Activated naive CD8-positive, alpha-beta T cell (primary cell): ENCODE results near the gene ASPG.
"Not testable (repeated sequence)": the region's sequence is repeated elsewhere in the genome, so short reads cannot be mapped to it uniquely, and the experiment has no call there.

Experiments used
- H3K27ac Mint-ChIP-seq: one replicate; pipeline ENCODE4 v1.8.0; 2021; ENCODE audit warnings: mixed read lengths
- H3K27me3 Mint-ChIP-seq: one replicate; pipeline ENCODE4 v1.8.0; 2021; ENCODE audit warnings: mixed read lengths
- H3K36me3 Mint-ChIP-seq: one replicate; pipeline ENCODE4 v1.8.0; 2021; ENCODE audit warnings: mixed read lengths
- H3K4me1 Mint-ChIP-seq: one replicate; pipeline ENCODE4 v1.8.0; 2021; ENCODE audit warnings: low read depth, mixed read lengths
- H3K4me3 Mint-ChIP-seq: one replicate; pipeline ENCODE4 v1.8.0; 2021; ENCODE audit warnings: mild to moderate bottlenecking, mixed read lengths
- H3K9me3 Mint-ChIP-seq: one replicate; pipeline ENCODE4 v1.8.0; 2021; ENCODE audit warnings: low read depth, mixed read lengths

Gene ASPG

DNA sequence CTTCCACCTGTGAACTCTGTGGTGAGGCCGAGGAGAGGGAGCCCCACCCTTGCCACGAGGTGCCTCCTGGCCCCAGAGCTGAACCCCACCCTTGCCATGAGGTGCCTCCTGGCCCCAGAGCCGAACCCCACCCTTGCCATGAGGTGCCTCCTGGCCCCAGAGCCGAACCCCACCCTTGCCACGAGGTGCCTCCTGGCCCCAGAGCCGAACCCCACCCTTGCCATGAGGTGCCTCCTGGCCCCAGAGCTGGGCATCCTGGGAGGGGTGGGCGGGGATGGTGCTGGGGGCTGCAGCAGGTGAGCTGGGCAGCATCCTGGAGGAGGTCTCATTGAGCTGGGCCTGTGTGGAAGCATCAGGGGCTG is 67.9 kb downstream of the ASPG start:
- not testable (repeated sequence) for H3K36me3 Mint-ChIP-seq, H3K4me1 Mint-ChIP-seq, H3K9me3 Mint-ChIP-seq, H3K4me3 Mint-ChIP-seq, H3K27me3 Mint-ChIP-seq, H3K27ac Mint-ChIP-seq

DNA sequence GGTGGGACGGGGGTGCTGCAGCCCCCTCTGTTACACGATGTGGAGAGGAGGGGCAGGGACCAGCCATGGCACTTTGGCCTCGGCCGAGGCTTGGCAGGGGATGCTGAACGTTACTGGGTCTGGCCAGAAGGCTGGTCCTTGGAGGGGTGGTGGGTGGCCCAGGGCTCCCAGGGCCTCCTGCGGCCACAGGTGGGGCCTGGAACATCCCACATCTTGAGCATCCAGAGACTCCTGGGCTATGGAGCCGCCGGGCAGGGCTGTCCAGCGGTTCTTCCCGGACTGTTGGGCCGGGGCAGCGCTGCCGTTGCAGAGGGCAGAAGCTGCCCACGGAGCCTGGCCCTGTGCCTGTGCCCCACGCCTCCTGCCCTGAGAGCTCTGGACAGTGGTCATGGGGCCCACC is 68.7 kb downstream of the ASPG start:
- Mint-ChIP-seq H3K27ac (no peak overlapping the region), H3K27me3 (no peaks in the 10 kb centered on the region), H3K36me3 (no peaks in the 10 kb centered on the region), H3K4me3 (no peak overlapping the region), H3K9me3 (no peaks in the 10 kb centered on the region), H3K4me1 (no peaks in the 10 kb centered on the region)

DNA sequence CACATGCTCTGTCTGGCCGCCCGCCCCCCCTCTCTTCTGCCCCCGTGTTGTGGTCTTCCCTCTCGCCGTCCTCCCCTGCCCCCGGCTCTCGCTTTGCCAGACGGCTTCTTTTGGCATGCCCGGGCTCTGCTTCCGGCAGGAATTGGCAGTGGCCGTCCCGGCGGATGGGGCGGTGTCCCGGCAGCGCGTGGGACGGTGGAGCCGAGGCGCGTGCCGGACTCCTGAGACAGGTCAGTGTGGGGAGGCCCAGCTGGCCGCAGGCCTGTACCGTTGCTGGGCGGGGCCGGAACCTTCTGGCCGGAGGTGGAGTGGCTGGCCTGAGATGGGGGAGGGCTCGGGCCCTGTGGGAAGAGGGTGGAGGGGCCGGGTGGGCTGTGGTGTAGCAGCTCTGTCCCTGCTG is 70.0 kb downstream of the ASPG start:
- Mint-ChIP-seq H3K4me3 (no peak overlapping the region), H3K9me3 (no peaks in the 10 kb centered on the region), H3K36me3 (no peaks in the 10 kb centered on the region)

DNA sequence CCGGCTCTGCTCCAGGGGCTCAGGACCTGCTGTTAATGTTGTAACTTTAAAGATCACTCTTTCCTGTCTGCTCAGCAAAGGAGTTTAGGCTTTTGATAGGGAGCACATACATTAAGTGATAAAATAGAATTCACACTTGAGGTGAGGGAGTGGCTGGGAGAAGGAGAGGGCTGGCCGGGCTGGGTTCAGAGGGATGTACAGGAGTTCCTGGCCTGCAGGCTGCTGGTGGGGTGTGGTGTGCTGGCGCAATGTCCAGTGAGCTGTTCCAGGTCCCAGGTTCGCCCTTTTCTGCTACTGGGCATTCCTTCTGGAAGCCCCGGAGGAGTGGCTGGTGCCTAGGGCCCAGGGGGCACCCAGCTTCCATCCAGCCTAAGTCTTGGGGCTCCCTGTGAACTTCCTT is 70.6 kb downstream of the ASPG start:
- H3K4me3 Mint-ChIP-seq, result no peak overlapping the region
- H3K27me3 Mint-ChIP-seq, result no peaks in the 10 kb centered on the region
- H3K27ac Mint-ChIP-seq, result no peak overlapping the region
- H3K4me1 Mint-ChIP-seq, result no peaks in the 10 kb centered on the region
- no peaks in the 10 kb centered on the region for H3K36me3 Mint-ChIP-seq
- H3K9me3 Mint-ChIP-seq, result no peaks in the 10 kb centered on the region

More for the DNA sequence above, 70.0 kb downstream of the ASPG start:
- Mint-ChIP-seq H3K27ac (no peak overlapping the region), H3K27me3 (no peaks in the 10 kb centered on the region), H3K4me1 (no peaks in the 10 kb centered on the region)

DNA sequence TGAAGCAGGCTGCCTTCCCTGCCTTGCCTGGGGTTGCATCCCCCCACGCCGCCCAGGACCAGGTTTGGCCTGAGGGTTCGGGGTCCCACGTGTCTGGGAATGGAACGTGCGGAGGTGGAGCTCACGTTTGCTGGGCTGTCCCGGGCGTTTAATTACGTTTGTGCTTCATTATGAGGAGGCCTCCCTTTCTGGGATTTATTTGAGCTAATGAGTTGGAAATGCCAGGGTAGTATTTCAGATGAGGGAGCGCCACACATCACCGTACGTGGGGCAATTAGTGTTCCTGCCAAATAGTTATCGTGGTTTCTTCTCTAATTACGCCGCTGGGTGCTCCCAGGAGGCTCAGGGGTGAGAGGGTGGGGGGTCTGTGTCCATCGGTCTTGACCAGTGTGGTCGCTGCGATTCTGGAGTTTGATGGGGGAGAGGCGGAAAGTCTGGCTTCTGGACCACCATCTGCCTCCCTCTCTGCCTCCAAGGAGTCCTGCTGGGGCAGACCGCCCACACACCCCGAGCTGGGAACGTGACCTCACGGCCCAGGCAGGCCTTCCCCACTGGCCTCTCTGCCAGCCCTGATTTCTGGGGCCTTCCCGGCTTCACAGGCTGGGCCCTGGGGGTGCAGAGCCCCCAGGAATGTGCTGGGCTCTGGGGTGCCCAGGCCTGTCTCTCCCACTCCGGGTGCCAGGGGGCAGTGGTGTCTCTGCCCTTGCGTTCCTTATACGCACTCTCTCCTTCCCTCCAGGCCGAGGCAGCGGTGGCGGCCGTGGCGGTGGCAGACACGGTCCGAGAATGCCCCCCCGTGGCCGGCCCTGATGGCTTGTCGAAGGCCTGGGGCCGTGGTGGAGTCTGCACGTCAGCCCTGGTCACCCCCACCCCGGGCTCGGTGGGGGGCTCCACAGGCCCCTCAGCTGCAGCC is 71.8 kb downstream of the ASPG start:
- no peak overlapping the region for H3K27ac Mint-ChIP-seq
- no peak overlapping the region for H3K4me3 Mint-ChIP-seq
- no peaks in the 10 kb centered on the region for H3K27me3 Mint-ChIP-seq
- no peaks in the 10 kb centered on the region for H3K4me1 Mint-ChIP-seq
- H3K9me3 Mint-ChIP-seq, result no peaks in the 10 kb centered on the region
- no peaks in the 10 kb centered on the region for H3K36me3 Mint-ChIP-seq

DNA sequence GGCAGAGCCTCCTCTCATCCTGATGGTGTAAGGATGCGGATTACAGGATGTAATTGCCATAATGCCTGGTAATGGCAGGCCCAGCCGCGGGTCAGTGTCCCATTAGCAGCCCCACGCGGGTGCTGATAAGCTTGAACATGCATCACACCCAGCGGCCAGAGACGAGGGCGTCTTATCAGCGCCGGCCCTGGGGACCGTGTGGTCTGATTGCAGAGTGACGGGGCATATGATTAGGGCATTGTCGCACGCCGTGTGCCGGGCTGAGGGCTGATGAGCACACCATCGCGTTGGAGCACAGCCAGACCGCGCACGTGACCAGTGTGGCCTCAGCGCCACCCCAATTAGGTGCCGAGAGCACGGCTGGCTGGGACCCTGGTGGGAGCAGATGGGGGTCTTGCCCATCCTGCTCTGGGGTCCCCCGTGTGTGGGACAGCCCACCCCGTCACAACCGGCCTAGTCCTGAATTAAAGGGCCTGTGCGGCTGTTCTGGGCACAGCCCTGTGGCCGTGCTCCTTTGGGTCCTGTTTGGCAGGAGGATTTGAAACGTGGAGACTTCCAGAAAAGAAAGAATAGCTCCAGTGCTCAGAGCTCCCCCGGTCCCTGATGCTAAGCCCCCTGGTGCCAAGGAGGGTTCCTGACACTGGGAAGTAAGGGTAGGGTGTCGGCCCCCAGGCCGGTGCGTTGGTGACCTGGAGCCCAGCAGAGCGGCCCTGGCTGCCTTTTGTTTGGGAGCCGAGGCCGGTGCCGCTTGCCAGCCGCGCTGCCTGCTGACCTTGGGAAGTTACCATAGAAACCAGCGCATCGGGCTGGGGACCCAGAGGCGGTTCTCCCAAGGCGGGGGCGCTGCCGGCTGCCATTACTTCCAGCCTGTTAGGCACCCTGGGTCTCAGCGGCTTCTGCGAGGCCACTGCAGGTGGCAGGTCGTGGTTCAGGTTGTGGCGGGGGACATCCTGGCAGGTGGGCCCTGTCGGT is 73.6 kb downstream of the ASPG start:
- no peak overlapping the region for H3K4me3 Mint-ChIP-seq
- H3K27ac Mint-ChIP-seq, result no peak overlapping the region
- no peaks in the 10 kb centered on the region for H3K9me3 Mint-ChIP-seq
- H3K27me3 Mint-ChIP-seq, result no peaks in the 10 kb centered on the region
- H3K36me3 Mint-ChIP-seq, result no peaks in the 10 kb centered on the region
- no peaks in the 10 kb centered on the region for H3K4me1 Mint-ChIP-seq

DNA sequence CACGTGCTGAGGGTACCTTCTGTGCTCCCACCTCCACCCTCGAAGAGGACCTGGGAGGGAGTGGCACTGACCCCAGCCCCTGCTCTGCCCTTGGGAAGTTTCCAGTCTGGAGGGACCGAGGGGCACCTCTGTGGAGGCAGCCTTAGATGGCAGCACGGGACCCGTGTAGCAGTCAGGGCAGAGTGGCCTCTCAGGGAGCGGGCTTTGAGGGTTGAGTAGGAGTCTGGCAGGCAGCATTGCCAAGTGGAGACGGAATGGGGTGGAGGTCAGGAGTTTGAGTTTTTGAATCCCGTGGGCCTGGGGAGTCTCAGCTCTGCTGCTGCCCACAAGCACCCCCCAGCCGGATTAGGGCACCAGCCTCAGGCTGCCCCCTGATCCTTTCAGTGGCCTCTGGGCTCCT is 74.5 kb downstream of the ASPG start:
- H3K27me3 Mint-ChIP-seq, result no peaks in the 10 kb centered on the region
- no peaks in the 10 kb centered on the region for H3K9me3 Mint-ChIP-seq
- no peaks in the 10 kb centered on the region for H3K4me1 Mint-ChIP-seq
- no peak overlapping the region for H3K4me3 Mint-ChIP-seq
- H3K36me3 Mint-ChIP-seq, result no peaks in the 10 kb centered on the region
- no peak overlapping the region for H3K27ac Mint-ChIP-seq

DNA sequence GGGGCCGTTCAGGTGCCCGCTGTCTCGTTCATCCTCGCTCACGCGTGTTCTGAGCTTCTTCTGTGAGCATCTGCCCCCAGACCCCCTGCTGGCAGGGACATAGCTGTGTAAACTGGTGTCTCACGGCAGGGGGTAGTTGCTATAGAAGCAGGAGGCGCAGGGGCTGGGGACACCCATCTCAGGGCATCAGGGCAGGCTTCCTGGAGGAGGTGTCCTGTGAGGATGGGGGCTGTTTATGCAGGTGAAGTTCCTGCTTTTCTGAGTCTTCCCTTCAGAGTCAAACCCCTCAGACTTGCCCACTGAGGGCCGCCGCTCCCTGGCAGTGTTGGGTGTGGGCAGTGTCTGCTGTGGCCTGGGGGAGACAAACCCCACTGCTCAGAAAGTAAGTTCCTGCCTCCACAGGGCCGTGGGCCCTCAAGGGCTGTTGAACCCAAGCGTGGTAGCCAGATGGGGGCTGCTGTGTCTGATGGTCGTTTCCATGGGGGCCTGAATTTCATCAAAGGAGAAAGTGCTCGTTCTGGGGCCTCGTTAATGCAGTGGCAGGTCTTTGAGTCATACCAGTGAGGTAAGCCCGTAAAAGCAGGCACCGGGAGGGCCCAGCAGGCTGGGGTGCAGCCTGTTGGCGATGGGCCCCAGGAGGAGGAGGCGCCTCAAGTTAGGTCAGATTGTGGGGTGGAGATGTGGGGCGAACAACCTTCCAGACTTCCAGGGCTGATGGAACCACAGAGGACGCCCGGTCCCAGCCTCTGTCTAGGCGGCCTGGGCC is 76.3 kb downstream of the ASPG start:
- no peaks in the 10 kb centered on the region for H3K4me1 Mint-ChIP-seq
- H3K27ac Mint-ChIP-seq, result no peak overlapping the region
- H3K9me3 Mint-ChIP-seq, result no peaks in the 10 kb centered on the region
- no peaks in the 10 kb centered on the region for H3K36me3 Mint-ChIP-seq
- no peaks in the 10 kb centered on the region for H3K27me3 Mint-ChIP-seq
- no peak overlapping the region for H3K4me3 Mint-ChIP-seq

DNA sequence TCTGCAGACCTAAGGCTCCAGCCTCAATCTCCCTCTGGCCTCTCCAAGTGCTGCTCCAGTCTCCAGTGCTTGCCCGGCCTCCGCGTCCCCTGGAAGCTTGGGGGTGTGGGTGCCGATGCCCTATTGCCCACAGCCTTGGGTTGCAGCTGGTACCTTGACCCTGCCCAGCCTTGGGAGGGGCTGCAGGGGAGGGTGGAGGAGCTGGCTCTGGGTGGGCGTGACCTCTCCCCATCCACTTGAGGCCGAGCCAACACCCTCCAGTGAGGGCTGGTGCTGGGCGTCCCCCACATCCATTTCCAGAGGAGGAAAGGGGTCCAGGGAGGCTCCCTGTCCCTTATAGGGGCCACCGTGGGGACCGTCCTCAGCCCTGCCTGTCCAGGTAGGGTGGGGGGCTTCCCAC is 77.0 kb downstream of the ASPG start:
- no peak overlapping the region for H3K4me3 Mint-ChIP-seq
- no peaks in the 10 kb centered on the region for H3K4me1 Mint-ChIP-seq
- H3K27ac Mint-ChIP-seq, result no peak overlapping the region
- H3K9me3 Mint-ChIP-seq, result no peaks in the 10 kb centered on the region
- no peaks in the 10 kb centered on the region for H3K27me3 Mint-ChIP-seq
- H3K36me3 Mint-ChIP-seq, result no peaks in the 10 kb centered on the region

DNA sequence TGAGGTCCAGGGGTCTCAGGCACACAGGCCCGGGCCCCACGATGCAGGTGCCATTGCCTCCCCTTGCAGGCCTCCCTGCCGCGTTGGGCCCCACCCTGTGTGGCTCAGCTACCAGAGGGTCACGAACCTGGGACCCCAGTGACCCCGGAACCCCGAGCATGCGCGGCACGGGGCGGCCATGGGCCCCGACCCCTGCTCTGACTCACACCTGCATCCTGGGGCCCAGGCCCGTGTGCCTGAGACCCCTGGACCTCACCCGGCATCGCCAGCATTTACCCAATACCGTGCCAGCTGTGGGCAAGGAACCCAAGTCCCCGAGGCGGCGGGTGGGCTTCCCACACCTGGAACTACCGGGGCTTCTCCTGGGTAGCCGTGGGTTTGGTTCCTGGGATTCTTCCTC is 78.0 kb downstream of the ASPG start:
- Mint-ChIP-seq H3K4me1 (no peaks in the 10 kb centered on the region), H3K27me3 (no peaks in the 10 kb centered on the region), H3K27ac (no peak overlapping the region), H3K36me3 (no peaks in the 10 kb centered on the region), H3K4me3 (no peak overlapping the region), H3K9me3 (no peaks in the 10 kb centered on the region)

DNA sequence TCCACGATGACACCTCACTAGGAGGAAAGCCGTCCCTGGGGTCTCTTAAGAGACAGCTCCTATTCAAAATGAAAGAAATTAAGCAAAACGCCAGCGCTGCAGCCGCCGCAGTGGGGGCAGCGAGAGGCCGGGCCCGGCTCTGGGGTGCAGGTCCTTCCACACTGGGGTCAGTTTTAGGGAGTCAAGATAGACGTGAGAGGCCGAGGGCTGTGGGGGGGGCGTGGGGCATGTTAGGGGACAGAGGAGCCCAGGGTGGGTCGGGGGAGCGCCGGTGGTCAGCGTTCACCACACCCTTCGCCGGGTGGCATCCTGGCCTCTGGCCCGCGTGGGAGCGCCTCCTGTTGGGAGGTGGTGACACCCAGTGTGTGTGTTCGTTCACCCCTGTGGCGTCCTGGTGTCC is 78.5 kb downstream of the ASPG start:
- Mint-ChIP-seq H3K36me3 (no peaks in the 10 kb centered on the region), H3K9me3 (no peaks in the 10 kb centered on the region), H3K4me1 (no peaks in the 10 kb centered on the region), H3K27ac (no peak overlapping the region), H3K4me3 (no peak overlapping the region), H3K27me3 (no peaks in the 10 kb centered on the region)

DNA sequence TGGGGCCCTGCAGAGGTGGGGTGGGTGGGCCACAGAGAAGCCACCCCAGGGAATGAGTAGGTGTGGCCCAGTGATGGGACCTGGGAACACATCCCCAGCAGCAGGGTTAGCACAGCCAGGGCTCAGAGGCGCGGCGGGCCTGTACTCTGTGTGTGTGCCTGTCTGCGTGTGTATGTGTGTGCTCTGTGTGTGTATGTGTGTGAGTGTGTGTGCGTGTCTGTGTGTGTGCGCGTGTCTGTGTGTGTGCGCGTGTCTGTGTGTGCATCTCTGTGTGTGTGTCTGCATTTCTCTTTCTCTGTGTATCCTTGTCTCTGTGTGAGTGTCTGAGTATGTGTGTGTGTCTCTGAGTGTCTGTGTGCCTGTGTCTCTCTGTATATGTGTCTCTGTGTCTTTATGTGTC is 79.0 kb downstream of the ASPG start:
- no peaks in the 10 kb centered on the region for H3K36me3 Mint-ChIP-seq
- no peaks in the 10 kb centered on the region for H3K9me3 Mint-ChIP-seq
- H3K27ac Mint-ChIP-seq, result no peak overlapping the region
- no peaks in the 10 kb centered on the region for H3K27me3 Mint-ChIP-seq
- no peak overlapping the region for H3K4me3 Mint-ChIP-seq
- no peaks in the 10 kb centered on the region for H3K4me1 Mint-ChIP-seq
